ENCODE results near the gene HABP4.

HABP4 gene

GRCh38 chr9:96453625-96454024, 3.7 kb downstream of the HABP4 start:
- Histone ChIP-seq H3K27ac (replicated peaks) (no peak overlapping the region), H3K27me3 (ENCODE audit: insufficient read depth, poor library complexity, severe bottlenecking) (peaks cover 13% of the 10 kb centered on the region), H3K4me3 (replicated peaks; ENCODE audit: insufficient read depth, low read length) (no peak overlapping the region)
- DNase-seq (ENCODE audit: low read depth in 1 of 2, low spot score in 1 of 2) = no peak
- no peak for TF ChIP-seq CTCF (IDR thresholded peaks at IDR 0.05; ENCODE audit: insufficient read depth, low read length)
- TF ChIP-seq POLR2AphosphoS5 (IDR thresholded peaks at IDR 0.05; ENCODE audit: low read depth) = no peak
- TF ChIP-seq REST (IDR thresholded peaks at IDR 0.05; ENCODE audit: insufficient replicate concordance, low read depth) = no peak
- TF ChIP-seq SPI1 (IDR thresholded peaks at IDR 0.05; ENCODE audit: borderline replicate concordance, low read depth) = no peak
- TF ChIP-seq GABPA (IDR thresholded peaks at IDR 0.05; ENCODE audit: low read depth) = no peak

GRCh38 chr9:96457266-96457665, 7.3 kb downstream of the HABP4 start:
- H3K4me3 ChIP-seq (replicated peaks; ENCODE audit: insufficient read depth, low read length) = no peak overlapping the region
- no peak for TF ChIP-seq GABPA (IDR thresholded peaks at IDR 0.05; ENCODE audit: low read depth)
- TF ChIP-seq CTCF (IDR thresholded peaks at IDR 0.05; ENCODE audit: insufficient read depth, low read length) = no peak
- no peak for TF ChIP-seq REST (IDR thresholded peaks at IDR 0.05; ENCODE audit: insufficient replicate concordance, low read depth)
- TF ChIP-seq POLR2AphosphoS5 (IDR thresholded peaks at IDR 0.05; ENCODE audit: low read depth) = no peak
- TF ChIP-seq SPI1 (IDR thresholded peaks at IDR 0.05; ENCODE audit: borderline replicate concordance, low read depth) = no peak
- DNase-seq (ENCODE audit: low read depth in 1 of 2, low spot score in 1 of 2) = no peak
- H3K27ac ChIP-seq (replicated peaks) = no peak overlapping the region
- peaks cover 4% of the 10 kb centered on the region for H3K27me3 ChIP-seq (ENCODE audit: insufficient read depth, poor library complexity, severe bottlenecking)

- peaks cover 3% of the 10 kb centered on the region for H3K27me3 ChIP-seq (ENCODE audit: insufficient read depth, poor library complexity, severe bottlenecking)
- no peak for TF ChIP-seq CTCF (IDR thresholded peaks at IDR 0.05; ENCODE audit: insufficient read depth, low read length)
- no peak for TF ChIP-seq POLR2AphosphoS5 (IDR thresholded peaks at IDR 0.05; ENCODE audit: low read depth)
- TF ChIP-seq REST (IDR thresholded peaks at IDR 0.05; ENCODE audit: insufficient replicate concordance, low read depth) = no peak
- no peak for TF ChIP-seq SPI1 (IDR thresholded peaks at IDR 0.05; ENCODE audit: borderline replicate concordance, low read depth)
- no peak for TF ChIP-seq GABPA (IDR thresholded peaks at IDR 0.05; ENCODE audit: low read depth)
- DNase-seq (ENCODE audit: low read depth in 1 of 2, low spot score in 1 of 2) = no peak
- no peak overlapping the region for H3K4me3 ChIP-seq (replicated peaks; ENCODE audit: insufficient read depth, low read length)
- H3K27ac ChIP-seq (replicated peaks) = no peak overlapping the region
Measured at GRCh38 chr9:96458226-96458625, 8.3 kb downstream of the HABP4 start.
